Activated naive CD4-positive, alpha-beta T cell treated with anti-CD3 and anti-CD28 coated beads, Interleukin-2, amount 50 U/mL, for 24 hours (primary cell): ENCODE measurements around the gene DACT1.
A peak's percentile ranks its signal among the peaks of the same experiment; 100 is the strongest.
"Not testable (repeated sequence)": the region's sequence is repeated elsewhere in the genome, so short reads cannot be mapped to it uniquely, and the experiment has no call there.

ENCODE experiments used
- H3K27ac Mint-ChIP-seq: one replicate; pipeline ENCODE4 v1.8.0; 2021; ENCODE audit warnings: mild to moderate bottlenecking, mixed read lengths
- H3K27me3 Mint-ChIP-seq: one replicate; pipeline ENCODE4 v1.8.0; 2021; ENCODE audit warnings: mixed read lengths
- H3K36me3 Mint-ChIP-seq: one replicate; pipeline ENCODE4 v1.8.0; 2021; ENCODE audit warnings: mixed read lengths
- H3K4me1 Mint-ChIP-seq: one replicate; pipeline ENCODE4 v1.8.0; 2021; ENCODE audit warnings: mixed read lengths
- H3K4me3 Mint-ChIP-seq: one replicate; pipeline ENCODE4 v1.8.0; 2021; ENCODE audit warnings: mild to moderate bottlenecking, mixed read lengths
- H3K9me3 Mint-ChIP-seq: one replicate; pipeline ENCODE4 v1.8.0; 2021; ENCODE audit warnings: mixed read lengths

Gene DACT1, protein sequence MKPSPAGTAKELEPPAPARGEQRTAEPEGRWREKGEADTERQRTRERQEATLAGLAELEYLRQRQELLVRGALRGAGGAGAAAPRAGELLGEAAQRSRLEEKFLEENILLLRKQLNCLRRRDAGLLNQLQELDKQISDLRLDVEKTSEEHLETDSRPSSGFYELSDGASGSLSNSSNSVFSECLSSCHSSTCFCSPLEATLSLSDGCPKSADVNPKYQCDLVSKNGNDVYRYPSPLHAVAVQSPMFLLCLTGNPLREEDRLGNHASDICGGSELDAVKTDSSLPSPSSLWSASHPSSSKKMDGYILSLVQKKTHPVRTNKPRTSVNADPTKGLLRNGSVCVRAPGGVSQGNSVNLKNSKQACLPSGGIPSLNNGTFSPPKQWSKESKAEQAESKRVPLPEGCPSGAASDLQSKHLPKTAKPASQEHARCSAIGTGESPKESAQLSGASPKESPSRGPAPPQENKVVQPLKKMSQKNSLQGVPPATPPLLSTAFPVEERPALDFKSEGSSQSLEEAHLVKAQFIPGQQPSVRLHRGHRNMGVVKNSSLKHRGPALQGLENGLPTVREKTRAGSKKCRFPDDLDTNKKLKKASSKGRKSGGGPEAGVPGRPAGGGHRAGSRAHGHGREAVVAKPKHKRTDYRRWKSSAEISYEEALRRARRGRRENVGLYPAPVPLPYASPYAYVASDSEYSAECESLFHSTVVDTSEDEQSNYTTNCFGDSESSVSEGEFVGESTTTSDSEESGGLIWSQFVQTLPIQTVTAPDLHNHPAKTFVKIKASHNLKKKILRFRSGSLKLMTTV

DNA sequence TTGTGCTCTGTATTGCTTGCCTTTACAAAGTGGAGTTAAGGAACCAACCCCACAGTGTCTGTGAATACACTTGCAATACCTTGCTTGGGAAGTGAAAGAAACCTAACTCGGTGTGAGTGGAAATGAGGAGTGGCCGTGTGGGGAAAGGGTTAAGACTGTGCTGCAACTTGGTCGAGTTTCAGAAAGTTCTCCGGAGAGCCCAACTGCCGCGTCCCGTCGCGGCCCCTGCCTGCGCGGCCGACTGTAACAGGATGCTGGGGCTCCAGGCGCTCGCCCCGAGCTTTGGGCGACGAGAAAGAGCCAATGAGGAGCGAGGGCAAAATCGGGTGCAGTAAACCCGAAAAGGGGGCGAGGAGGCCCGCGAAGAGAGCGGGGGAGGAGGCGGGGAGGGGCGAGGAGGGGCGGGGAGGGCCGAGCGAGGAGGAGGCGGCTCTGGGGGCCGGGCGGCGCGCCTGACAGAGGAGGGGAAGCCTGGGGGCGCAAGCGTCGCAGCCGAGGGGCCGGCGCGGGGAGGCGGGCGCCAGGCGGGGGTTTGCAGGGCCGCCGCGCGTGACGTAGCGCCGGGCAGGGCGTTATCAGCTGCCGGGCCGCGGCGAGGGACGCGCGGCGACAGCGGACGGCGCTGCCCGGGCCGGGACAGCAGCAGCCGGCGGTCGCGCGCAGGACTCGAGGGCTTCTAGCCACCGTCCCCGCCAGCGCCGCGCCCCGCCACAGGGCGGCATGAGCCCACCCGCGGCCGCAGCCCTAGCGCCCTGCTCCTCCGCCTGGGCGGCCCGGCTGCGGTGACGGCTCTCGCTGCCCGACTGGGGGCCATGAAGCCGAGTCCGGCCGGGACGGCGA lies at the start of gene DACT1:
Gene DACT1, plus strand, starts transcription at position 572 of the 840 bp plus-strand sequence. Its CDS starts 241 bp downstream, at position 813.
- Mint-ChIP-seq H3K9me3 (no peaks in the 10 kb centered on the region), H3K27ac (peak within 1 kb of the TSS; percentile 93), H3K4me3 (peak within 1 kb of the TSS; percentile 90), H3K36me3 (no peaks in the 10 kb centered on the region), H3K27me3 (peaks cover 1% of the 10 kb centered on the region), H3K4me1 (peaks cover 53% of the 10 kb centered on the region)

DNA sequence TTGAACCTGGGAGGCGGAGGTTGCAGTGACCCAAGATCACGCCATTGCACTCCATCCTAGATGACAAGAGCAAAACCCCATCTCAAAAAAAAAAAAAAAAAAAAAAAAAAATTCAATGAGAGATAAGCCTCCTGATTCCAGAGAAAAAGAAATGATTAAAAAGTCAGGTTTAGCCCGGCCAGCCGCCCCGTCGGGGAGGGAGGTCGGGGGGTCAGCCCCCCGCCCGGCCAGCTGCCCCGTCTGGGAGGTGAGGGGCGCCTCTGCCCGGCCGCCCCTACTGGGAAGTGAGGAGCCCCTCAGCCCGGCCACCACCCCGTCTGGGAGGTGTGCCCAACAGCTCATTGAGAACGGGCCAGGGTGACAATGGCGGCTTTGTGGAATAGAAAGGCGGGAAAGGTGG lies 49.4 kb upstream of the DACT1 start:
- H3K27me3 Mint-ChIP-seq, H3K4me3 Mint-ChIP-seq, H3K27ac Mint-ChIP-seq, H3K9me3 Mint-ChIP-seq, H3K4me1 Mint-ChIP-seq, H3K36me3 Mint-ChIP-seq: not testable (repeated sequence)

GRCh38 chr14:58593977-58594376 lies 43.8 kb upstream of the DACT1 start:
- Mint-ChIP-seq H3K4me1 (peaks cover 35% of the 10 kb centered on the region), H3K27ac (no peak overlapping the region), H3K27me3 (no peaks in the 10 kb centered on the region)

DNA sequence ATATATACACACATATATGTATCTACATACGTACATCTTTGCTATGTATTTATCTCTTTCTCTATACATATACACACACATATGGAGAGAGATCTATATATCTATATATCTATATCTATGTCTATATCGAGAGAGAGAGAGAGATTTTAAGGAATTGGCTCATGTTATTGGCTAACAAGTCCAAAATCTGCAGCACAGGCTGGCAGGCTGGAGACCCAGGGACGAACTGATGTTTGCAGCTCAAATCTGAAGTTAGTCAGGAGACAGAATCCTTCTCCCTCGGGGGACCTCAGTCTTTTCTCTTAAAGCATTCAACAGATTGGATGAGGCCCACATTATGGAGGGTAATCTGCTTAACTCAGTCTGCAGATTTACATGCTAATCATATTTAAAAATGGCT lies 40.7 kb upstream of the DACT1 start:
- H3K36me3 Mint-ChIP-seq = no peaks in the 10 kb centered on the region
- no peak overlapping the region for H3K4me3 Mint-ChIP-seq

More at GRCh38 chr14:58593977-58594376, 43.8 kb upstream of the DACT1 start:
- peaks cover 2% of the 10 kb centered on the region for H3K36me3 Mint-ChIP-seq
- H3K4me3 Mint-ChIP-seq = no peak overlapping the region
- H3K9me3 Mint-ChIP-seq = no peaks in the 10 kb centered on the region

DNA sequence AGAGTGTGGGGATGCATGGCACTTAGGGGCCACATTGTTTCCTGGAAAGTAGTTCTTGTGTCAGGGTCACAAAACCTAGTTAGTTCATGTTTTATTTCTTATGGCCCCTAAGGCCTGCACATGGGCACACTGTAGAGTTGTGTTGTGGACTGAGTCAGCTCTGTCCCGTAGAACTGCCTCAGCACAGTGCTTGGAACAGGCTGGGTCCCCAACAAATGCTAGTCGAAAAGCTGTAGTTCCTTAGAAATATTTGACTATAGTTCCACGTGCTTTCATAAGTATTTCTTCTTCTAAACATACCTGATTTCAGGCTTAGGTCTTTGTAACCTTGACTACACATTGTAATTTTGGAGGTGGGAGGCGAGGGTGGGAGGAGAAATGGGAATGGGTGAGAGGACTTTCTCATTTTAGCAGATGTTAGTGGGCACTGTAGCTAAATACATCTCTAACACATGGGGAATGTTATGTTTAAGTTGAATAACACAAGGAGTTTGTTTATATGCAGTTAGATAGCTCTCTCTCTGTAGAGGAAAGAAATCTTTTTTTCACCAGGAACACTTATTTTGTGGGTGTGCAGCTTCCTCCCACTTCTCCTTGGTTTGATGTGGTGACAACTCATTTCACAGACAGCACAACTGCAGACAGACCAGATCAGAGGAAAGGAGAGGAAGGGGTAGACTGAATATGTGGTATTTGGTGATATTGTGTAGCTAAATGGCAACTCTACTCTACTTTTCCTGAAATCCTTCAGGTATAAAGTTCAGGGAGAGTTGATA lies 39.5 kb upstream of the DACT1 start:
- Mint-ChIP-seq H3K36me3 (no peaks in the 10 kb centered on the region), H3K27me3 (no peaks in the 10 kb centered on the region), H3K4me1 (peaks cover 44% of the 10 kb centered on the region), H3K4me3 (peak overlapping the region; percentile 58), H3K9me3 (no peaks in the 10 kb centered on the region), H3K27ac (no peak overlapping the region)

More for the DNA sequence above, 40.7 kb upstream of the DACT1 start:
- H3K9me3 Mint-ChIP-seq = no peaks in the 10 kb centered on the region
- H3K27ac Mint-ChIP-seq = no peak overlapping the region
- no peaks in the 10 kb centered on the region for H3K27me3 Mint-ChIP-seq
- H3K4me1 Mint-ChIP-seq = peaks cover 44% of the 10 kb centered on the region

DNA sequence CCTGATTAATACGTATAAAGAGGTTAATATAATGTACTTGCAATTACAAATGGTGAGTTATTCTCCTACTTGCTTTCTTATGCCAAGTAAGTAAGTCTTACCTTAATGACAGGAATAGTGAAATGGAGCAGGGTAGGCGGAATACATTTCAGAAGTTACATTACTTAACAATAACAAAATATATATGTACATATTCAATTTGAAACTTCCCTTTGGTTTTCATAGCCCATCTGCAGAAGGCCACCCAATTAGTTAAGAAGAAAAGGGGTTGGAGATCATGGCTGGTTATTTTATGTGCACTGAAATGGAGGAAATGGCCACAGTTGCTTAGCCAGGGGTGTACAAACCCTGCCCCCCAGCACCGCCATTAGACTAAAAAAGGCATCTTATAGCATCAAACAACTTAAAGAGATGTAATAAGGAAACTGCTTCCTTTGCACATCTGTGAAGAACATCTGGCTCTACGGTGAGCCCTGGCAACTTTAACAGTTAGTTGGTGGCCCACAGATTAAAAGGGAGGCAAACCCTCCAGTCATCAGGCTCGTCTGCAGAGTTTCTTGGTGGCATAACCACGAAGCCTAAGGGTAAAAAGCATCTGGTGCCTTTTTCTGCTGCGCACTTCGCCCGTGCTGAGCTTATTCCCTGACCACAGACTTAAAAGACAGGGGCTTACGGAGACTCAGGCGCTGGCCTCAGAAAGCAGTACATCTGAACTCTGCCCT lies 38.8 kb upstream of the DACT1 start:
- H3K4me1 Mint-ChIP-seq = peaks cover 44% of the 10 kb centered on the region
- no peak overlapping the region for H3K27ac Mint-ChIP-seq
- no peaks in the 10 kb centered on the region for H3K27me3 Mint-ChIP-seq
- no peaks in the 10 kb centered on the region for H3K9me3 Mint-ChIP-seq
- no peaks in the 10 kb centered on the region for H3K36me3 Mint-ChIP-seq
- peak overlapping the region; percentile 42 for H3K4me3 Mint-ChIP-seq

- no peaks in the 10 kb centered on the region for H3K27me3 Mint-ChIP-seq
Measured at GRCh38 chr14:58599707-58600106, 38.1 kb upstream of the DACT1 start.

DNA sequence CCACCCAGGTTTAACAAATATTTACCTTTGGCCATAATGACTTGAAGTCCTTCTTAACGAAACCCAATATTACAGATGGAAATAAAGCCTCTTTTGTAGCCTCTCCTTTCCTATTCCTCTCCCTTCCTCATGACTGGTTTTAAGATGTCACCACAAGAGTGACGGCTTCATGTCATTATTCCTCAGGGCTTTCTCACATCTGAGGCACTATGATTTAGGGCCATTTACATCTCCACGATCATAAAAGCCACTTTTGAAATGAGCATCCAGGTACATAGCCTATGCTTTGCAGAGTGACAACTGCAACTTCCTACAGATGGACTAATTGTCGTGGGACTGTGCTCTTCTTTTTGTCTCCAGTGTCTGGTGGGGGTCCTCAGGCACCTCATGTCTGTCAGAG lies 32.3 kb upstream of the DACT1 start:
- no peaks in the 10 kb centered on the region for H3K36me3 Mint-ChIP-seq
- H3K27me3 Mint-ChIP-seq = no peaks in the 10 kb centered on the region
- no peaks in the 10 kb centered on the region for H3K4me1 Mint-ChIP-seq
- H3K27ac Mint-ChIP-seq = no peak overlapping the region
- no peaks in the 10 kb centered on the region for H3K9me3 Mint-ChIP-seq
- no peak overlapping the region for H3K4me3 Mint-ChIP-seq

More at GRCh38 chr14:58599707-58600106, 38.1 kb upstream of the DACT1 start:
- Mint-ChIP-seq H3K27ac (peak overlapping the region; percentile 83), H3K4me3 (no peak overlapping the region), H3K36me3 (no peaks in the 10 kb centered on the region), H3K9me3 (no peaks in the 10 kb centered on the region), H3K4me1 (peaks cover 44% of the 10 kb centered on the region)

- Mint-ChIP-seq H3K4me1 (no peaks in the 10 kb centered on the region), H3K27me3 (no peaks in the 10 kb centered on the region), H3K4me3 (no peak overlapping the region), H3K9me3 (no peaks in the 10 kb centered on the region), H3K36me3 (no peaks in the 10 kb centered on the region), H3K27ac (no peak overlapping the region)
Measured at GRCh38 chr14:58607131-58607951, 30.4 kb upstream of the DACT1 start.

DNA sequence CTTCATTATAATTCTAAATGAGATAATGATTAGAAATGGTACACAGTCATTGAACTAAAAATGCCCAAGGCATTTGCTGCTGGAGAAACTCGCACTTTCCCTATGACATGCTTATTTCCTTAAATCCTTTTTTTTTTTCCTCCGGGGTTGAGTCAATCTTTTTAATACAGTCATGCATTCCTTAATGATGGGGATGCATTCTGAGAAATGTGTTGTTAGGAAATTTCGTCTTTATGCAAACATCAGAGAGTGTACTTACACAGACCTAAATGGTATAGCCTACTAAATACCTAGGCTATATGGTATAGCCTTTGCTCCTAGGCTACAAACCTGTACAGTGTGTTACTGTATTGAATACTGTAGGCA lies 29.8 kb upstream of the DACT1 start:
- no peaks in the 10 kb centered on the region for H3K27me3 Mint-ChIP-seq
- H3K4me3 Mint-ChIP-seq = no peak overlapping the region
- no peaks in the 10 kb centered on the region for H3K4me1 Mint-ChIP-seq
- H3K9me3 Mint-ChIP-seq = no peaks in the 10 kb centered on the region
- H3K27ac Mint-ChIP-seq = no peak overlapping the region
- no peaks in the 10 kb centered on the region for H3K36me3 Mint-ChIP-seq

DNA sequence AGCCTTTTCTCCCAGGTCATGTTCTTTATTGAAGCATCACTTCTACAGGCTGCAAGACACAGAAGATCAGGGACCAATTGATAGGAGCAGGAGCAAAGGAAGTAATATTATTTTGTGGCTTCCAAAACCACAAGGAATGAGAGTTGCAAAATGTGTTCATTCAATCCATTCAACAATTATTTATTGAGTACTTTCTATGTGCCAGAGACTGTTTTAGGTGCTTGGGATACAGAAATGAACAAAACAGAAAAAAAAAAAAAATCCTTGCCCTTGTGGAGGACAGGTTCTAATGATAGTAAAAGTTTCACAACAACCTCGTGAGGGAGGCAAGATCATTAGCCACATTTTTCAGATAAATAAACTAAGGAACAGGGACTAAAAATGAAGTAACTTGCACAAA lies 20.1 kb upstream of the DACT1 start:
- no peak overlapping the region for H3K27ac Mint-ChIP-seq
- peaks cover 7% of the 10 kb centered on the region for H3K4me1 Mint-ChIP-seq
- no peaks in the 10 kb centered on the region for H3K27me3 Mint-ChIP-seq
- H3K36me3 Mint-ChIP-seq = no peaks in the 10 kb centered on the region
- no peaks in the 10 kb centered on the region for H3K9me3 Mint-ChIP-seq
- H3K4me3 Mint-ChIP-seq = no peak overlapping the region

DNA sequence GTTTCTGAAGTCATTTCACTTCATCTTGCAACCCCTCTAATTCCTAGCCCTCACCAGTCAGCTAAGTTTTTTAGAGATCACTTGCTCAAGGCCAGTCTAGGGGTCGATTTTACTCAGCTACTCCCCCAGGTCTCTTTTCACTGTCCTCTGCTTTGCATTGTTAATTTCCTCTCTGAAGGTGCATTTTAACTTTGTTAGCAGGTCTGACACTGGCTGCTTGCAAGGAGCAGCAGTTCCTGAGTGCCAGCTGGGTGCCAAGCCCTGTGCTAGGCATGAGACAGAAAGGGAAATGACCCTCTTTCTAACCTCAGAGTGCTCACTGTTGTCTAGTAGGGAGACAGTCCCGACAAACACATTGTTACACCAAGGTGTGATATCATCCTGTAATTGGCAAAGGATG lies 17.8 kb upstream of the DACT1 start:
- Mint-ChIP-seq H3K4me1 (peaks cover 11% of the 10 kb centered on the region), H3K4me3 (no peak overlapping the region), H3K9me3 (no peaks in the 10 kb centered on the region), H3K27me3 (no peaks in the 10 kb centered on the region), H3K27ac (no peak overlapping the region), H3K36me3 (no peaks in the 10 kb centered on the region)

DNA sequence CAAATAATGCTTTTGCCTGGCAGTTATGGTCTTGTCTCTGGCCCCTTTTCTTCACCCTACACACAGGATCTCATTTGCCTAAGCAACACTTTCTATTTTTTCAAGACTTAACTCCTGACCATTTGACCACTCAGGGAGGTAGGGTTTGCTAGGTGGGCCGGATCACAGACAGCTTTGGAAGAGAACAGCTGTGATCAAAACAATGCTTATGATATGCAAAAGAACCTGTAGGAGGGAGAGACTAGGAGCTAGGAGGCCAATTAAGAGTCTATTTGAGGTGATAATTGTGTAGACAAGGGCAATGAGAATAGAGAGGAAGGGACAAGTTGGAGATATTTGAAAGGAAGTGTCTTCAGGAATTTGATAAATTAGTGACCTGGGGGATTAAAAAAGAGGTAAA lies 12.3 kb upstream of the DACT1 start:
- H3K27me3 Mint-ChIP-seq = no peaks in the 10 kb centered on the region
- peaks cover 17% of the 10 kb centered on the region for H3K4me1 Mint-ChIP-seq
- H3K36me3 Mint-ChIP-seq = no peaks in the 10 kb centered on the region
- H3K4me3 Mint-ChIP-seq = no peak overlapping the region
- no peaks in the 10 kb centered on the region for H3K9me3 Mint-ChIP-seq
- no peak overlapping the region for H3K27ac Mint-ChIP-seq

GRCh38 chr14:58626431-58626831 lies 11.3 kb upstream of the DACT1 start:
- peaks cover 17% of the 10 kb centered on the region for H3K4me1 Mint-ChIP-seq
- no peaks in the 10 kb centered on the region for H3K36me3 Mint-ChIP-seq
- H3K27ac Mint-ChIP-seq = no peak overlapping the region
- H3K27me3 Mint-ChIP-seq = no peaks in the 10 kb centered on the region
- H3K4me3 Mint-ChIP-seq = no peak overlapping the region
- H3K9me3 Mint-ChIP-seq = no peaks in the 10 kb centered on the region
